GOT3 (cell line): ENCODE measurements around the gene NAALADL2.

Experiments used
- DNase-seq: peaks from one replicate; lab custom pipeline; 2025; ENCODE audit warnings: mixed read lengths; lab: John Stamatoyannopoulos, UW

NAALADL2 gene

DNA sequence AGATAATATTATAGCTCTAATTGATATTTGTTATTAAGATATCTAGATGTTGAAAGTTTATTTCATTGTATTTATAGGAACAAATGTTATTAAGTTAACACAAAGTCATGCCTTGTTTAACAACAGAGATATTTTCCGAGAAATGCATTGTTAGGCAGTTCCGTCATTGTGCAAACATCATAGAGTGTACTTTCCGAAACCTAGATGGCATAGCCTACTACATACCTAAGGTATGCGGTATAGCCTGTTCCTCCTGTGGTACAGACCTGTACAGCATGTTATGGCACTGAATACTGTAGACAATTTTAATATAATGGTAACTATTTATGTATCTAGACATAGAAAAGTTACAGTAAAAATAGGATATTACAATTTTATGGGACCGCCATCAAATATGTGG is 114.3 kb downstream of the NAALADL2 start:
- no peak for DNase-seq

DNA sequence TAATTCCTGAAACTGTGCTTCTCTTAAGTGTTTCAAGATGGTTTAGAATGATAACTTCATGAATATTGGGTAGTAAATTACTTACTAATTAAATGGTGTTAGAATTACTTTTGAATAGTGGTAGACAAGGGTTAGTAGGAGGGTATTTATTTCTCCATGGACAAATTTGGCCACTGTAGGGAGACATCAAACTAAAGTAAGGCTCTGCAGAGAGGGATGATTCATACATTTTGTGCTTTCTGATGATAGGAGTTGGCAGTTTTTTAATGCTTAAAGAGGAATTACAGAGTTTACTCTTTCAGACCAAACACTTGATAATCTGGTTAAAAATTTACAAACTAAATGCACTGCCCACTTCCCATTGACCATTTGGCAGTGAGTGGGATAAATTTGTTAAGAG is 127.6 kb downstream of the NAALADL2 start:
- DNase-seq, result no peak

DNA sequence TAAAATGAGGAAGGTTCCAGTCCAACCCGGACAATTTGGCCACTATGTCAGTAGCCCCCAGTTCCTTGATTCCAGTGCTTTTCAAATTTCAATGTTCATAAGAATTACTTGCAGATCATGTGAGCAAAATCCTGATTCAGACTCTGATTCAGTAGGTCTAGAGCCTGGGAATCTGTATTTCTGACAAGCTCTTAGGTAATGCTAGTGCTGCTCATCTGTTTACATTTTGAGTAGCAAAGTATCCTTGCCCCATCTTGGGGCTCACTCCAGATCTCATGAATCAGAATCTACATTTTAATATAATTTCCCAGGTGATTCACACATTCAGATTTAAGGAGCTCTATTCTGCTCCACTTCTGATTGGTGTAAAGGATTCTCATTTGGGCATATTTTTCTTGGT is 142.0 kb downstream of the NAALADL2 start:
- DNase-seq, result no peak

DNA sequence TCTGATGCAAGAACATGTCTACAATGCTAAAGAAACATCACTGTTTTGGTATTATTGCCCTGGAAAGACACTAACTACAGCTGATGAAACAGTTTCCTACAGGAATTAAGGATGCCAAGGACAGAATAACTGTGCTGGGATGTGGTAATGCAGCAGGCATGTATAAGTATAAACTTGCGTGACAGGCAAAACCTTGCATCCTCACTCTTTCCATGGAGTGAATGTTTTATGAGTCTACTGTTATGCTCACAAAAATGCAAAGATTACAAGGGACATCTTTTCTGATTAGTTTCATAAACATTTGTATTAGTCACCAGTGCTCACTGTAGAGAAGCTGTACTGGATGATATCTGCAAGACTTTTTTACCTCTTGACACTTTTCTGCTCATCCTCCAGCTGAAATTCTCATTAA is 143.6 kb downstream of the NAALADL2 start:
- no peak for DNase-seq

DNA sequence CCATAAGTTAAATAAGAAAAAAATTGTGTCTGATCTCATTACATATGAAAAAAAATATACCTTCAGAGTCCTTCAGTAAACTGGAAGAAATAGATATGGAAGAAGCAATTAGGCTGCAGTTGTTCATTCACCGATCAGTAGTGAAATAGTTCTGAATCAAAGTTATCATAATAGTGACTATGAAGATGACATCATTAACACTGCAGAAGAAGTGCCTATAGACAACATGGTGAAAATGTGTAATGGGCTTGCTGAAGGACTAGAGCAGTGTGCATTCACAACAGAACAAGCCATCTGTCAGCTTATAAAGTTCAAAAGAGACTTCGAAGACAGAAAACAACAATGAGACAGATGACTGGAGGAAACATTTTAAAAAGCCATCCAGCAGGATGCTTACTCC is 144.5 kb downstream of the NAALADL2 start:
- no peak for DNase-seq

DNA sequence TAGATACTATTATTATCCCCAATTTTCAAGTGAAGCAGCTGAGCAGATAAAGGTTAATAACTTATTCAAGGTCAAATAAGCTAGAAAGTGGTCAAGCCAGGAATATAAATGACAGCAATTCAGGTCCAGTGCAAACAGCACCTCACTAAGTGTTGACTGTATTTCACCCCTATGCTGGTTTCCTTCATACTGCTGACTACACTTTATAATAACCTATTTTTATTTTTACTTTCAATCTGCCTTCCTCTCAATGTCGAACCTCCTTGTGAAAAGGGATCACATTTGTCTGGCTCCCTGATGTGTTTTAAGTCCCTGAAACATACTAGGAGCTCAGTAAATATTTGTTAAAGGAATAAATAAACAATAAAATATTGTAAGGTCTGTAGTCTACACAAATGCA is 146.1 kb downstream of the NAALADL2 start:
- DNase-seq, result no peak

DNA sequence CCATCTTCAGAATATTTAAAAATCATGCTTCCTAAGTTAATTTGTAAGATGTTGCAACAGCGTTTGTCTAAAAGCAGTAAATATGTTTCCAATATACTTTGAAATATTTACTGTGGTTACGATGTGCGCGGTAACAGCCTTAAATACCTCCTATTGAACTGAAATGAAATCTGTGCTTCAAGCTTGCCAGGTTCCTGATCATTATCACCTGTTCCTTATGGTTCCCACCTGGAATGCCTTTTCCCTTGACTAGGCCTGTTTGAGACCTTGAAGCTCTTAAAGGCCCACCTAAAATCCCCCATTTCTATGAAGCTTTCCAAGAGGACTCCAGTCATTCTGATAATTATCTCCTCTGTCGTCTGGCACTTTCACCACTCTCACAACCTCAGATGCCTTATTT is 146.7 kb downstream of the NAALADL2 start:
- no peak for DNase-seq

DNA sequence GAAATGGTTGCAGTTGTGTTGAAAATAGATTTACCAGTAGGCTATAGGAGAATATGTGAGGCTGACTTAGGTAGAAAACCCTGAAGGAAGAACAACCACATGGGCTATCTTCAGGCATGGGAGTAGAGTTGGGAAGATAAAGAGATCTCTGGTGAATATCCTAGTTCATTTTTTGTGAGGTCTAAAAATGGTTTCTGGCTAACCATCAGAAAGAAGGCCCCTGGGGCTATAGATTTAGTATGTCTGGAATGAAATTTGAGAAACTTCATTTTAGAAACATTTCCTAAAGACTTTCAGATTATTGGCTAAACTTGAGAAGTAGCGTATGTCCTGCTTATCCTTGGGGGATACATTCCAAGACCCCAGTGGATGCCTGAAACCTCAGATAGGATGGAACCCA is 148.2 kb downstream of the NAALADL2 start:
- no peak for DNase-seq

DNA sequence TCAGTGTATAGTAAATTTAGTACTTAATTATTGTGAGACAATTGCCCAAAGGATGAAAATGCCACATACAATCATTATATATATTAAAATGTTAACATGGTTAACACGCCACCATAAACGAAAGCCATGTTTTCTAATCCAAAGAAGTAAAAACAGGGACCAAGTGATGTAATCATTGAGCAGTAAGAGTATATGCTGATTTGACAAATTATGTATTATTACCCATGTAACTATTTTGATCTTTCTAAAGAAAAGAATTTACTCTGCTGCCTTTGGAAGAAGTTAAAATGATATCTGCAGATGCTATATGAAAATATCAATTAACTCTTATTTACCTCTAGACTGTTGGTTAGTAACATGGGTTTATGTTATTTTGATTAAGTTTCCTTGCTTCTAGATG is 150.2 kb downstream of the NAALADL2 start:
- no peak for DNase-seq

DNA sequence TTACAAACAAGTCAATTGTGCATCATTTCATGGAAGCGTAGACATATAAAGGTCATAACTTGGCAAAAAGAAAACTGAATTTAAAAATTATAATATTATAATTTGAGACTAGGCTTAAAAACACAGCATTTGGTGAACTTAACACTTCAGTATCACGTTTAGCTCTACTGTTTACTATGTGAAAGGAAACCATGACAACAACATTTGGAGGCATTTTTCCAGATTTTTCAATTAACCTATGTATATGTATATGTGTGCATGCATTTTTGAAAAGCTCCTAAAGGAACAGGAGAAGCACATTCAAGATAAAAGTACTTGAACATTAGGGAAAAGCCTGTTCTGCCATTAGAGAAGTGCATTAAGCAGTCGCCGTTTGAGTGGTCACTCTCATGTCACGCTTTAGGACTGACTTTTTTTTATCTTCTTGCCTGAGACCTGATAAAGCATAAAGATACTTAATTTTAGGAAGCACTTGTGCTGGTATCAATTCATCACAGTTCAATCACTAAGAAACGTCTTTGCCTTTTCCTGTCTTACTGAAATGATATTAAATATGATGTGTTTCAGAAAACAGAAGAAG is 156.0 kb downstream of the NAALADL2 start:
- no peak for DNase-seq

DNA sequence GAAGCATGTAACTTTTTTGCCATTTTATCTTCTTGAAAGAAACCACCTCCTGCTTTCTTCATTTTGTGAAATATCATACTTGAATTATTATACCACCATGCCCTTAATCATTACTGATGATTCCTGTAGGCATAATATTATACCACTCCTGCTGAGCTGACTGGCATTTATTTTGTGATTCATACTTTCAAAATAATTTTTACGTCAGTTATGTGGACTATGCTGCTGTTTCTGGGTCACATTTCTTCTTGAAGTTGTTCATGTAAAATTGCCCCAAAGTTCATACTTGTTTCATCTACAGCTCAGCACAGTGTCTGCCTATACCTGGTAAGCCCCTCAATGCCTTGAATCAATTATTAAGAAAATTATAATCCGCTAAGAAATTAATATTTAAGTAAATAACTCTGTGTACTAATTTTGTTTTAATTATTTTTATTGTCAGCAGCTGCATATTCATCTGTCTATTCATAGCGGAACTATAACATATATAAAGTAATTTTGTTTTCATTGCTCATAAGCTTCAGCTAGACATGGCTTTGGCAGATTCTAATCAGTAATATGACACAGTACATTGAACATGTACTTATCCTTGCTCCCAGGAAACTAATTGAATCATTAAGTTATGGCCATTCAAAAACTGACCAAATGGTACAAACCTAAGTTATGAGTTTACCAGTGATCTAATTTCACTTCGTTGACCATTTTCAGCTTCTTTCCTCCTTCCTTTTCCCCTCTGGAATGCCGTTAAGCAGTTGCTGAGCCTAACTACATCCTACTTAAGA is 160.0 kb downstream of the NAALADL2 start:
- no peak for DNase-seq

DNA sequence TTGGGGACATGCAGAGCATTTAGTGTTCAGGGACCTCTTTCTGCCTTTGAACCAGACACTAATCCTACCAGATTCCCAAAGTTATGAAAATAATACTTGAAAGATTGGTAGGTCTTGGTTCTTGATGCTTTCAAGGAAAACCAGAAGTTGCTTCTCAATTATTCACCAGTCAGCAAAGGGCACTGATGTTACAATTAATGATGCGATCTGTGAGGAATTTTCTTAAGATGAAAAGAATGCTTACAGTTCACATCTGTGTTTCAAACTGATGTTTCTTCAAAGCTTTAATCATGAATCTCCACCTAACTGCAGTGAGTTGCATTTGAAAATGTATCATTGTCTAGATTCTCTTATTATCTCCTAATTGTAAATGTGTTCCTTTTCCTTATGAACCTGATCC is 161.0 kb downstream of the NAALADL2 start:
- no peak for DNase-seq

DNA sequence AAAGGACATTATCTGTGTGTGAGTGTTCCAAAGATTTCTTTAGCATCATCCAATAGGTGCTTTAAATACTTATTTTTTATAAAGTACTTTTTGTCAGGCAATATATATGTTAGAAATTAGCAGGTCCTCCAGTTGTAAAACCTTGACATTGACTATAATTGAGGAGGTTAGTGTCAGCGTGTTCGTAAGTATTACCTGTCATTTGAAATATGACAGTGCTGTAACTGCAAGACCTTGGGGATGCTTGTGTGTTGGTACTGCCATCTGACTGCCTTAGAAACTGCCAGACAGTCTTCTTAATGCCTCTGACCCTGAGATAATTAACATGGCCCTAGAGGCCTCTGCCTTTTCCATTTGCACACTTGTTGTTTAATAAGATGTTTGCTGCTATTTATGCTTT is 170.7 kb downstream of the NAALADL2 start:
- no peak for DNase-seq

DNA sequence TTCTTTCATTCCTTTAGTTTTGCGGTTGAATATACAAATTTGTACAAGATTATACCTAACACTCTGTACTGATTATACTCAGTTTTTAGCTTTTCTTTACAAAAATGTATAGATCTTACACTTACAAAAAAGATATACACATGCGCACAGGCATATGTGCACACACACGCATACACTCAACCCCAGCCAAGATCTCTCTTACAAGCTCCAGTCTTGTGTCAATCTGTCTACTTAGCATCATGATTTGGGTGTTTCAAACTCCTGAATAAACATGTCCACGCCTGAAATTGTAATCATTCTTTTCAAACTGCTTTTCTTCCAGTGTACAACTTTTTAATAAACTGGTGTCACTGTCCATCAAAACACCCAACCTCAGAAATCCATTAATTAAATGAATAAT is 180.7 kb downstream of the NAALADL2 start:
- no peak for DNase-seq

DNA sequence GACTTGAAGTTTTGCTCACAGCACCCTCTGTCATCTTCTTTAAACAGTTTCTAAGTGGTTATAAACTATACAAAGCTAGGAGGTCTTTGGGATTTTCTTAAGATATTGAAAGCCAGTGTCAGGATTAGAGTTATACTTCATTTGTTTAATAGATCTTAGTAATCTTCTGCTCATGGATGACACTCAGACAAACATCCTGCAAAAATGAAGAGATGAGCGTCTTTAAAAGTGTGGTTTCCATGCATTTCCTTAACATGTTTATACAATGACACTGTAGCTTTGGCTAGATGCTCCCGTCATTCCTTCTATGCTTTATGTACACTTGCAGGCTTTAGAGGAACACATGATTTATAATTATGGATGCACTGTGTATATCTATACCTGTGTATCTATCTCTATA is 182.2 kb downstream of the NAALADL2 start:
- DNase-seq, result no peak

DNA sequence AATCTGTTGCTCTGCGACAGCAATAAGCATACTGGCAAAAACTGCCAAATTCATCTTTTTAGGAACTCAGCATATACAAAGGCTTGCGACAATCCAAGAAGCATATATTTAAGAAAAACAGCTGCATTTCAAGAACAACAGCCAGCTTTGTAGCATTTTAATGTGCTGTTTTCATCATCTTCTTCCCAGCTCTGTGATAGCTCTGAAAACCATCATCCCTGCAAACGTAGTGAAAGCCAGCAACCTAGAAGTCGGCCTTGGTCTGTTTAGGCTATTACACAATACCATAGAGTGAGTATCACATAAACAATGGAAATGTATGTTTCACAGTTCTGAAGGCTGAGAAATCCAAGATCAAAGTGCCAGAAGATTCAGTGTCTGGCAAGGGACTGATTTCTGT is 187.5 kb downstream of the NAALADL2 start:
- DNase-seq, result no peak

DNA sequence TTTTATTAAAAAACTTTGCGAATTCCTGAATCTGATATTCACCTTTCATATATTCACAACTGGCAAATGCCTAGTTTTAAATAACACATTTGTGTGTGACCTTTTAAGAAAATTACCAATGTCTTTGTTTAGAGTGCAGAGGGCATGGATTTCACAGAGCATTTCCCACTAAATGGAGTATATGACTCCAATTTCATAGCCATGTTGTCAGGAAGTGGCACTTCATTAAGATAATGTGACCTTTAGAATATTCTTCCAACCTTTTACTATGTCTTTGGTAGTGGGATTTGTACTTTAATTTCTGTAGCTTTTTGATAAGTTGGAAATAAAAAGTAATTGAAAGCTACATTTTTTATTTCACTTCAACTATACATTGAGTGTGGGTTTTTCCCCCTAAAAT is 188.7 kb downstream of the NAALADL2 start:
- no peak for DNase-seq

DNA sequence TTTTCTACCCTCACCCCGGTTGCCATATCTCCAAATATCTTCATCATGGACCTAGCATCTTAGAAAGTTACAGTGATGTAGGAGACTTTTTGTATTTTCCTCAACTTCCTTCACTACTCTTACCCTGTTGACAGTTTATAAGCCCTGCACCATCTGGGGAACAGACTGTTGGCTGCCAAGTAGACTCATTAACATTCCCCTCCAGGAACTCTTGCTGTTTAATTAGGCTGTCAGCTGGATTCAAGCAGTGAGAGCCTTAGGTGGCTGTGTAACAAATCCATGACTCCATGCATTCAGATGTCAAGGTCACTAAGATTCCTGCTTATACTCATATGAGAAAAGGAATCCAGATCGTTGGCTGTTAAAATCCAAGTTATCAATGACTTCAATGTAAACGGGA is 198.3 kb downstream of the NAALADL2 start:
- DNase-seq, result no peak

DNA sequence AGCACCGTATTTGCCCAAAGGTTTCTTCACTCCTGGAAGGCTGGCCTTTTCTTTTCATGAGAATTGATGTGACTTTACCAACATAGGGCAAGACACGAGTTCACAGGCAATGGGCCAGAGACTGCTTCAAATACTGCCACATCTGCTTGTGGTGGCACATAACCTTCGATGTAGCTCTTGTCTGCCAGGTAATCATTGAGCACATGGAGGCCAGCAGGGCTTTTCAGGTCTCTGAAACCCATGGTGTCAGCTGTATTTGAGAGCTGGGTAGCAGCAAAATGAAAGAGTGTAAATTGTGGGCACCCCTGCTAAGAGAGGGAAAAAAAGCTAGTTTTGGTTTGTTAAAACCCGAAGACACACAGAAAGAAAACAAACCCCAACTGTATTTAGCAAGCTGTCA is 200.7 kb downstream of the NAALADL2 start:
- DNase-seq, result no peak

DNA sequence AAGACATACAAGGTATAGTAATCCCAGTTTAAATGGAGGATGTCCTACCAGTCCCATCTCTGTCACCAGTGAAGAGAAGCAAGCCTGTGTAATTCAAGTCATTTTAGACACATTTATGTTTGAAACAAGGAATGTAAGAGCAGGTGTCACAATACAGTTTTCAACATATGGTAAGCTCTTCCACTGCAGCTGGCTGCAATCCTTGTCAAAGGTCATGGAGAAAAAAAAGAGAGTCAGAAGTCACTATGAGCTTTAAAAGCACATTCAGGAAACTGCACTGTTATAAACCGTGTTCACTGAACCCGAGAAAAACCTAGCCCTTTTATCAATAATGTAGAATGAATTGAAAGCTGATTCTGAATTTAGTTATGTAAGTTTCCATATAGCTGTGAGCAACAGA is 206.4 kb downstream of the NAALADL2 start:
- DNase-seq, result no peak

DNA sequence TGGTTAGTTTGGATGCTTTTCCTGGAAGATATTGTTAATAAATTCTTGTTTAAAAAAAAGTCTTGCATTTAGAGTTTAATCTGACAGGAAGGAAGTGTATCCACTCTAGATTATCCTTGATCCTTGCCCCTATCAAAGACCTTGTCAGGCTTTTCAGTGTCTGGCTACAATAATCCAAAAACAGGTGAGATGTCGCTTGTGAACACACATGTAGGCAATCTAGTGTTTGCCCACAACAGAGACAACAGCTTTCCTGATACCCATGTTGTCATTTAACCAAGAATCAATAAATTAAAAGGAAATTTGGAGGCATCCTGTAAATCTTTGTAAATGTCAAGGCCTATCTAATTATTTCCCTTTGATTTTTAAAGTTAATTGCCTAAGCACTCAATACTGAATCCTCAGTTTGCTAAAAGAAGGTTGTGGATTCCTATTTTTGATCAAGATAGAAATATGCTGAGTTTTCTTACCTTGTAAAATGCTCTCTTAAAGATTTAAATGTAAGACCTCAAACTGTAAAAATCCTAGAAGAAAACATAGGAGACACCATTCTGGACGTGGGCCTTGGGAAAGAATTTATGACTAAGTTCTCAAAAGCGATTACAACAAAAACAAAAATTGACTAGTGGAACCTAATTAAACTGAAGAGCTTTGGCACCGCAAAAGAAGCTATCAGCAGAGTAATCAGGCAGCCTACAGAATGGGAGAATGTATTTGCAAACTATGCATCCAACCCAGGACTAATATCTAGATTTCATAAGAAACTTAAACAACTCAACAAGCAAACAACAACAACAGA is 207.7 kb downstream of the NAALADL2 start:
- no peak for DNase-seq

DNA sequence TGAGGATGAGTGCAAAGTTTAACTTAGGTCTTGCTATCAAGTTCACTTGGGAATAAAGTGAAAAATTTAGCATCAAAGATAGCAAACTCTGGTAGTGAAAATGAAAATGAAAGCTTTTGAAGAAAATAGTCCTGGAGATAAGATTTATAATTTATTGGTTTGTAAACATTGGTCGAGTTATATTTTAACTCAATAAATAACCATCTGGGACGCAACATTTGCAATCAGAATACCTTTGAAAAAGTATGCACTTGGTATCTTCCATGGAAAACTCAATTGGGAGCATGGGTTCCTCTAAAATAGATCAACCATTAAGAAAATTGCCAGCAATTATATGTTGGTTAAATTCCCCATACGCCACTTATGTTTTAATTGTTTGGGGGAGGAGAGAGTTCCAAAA is 209.5 kb downstream of the NAALADL2 start:
- DNase-seq, result no peak

DNA sequence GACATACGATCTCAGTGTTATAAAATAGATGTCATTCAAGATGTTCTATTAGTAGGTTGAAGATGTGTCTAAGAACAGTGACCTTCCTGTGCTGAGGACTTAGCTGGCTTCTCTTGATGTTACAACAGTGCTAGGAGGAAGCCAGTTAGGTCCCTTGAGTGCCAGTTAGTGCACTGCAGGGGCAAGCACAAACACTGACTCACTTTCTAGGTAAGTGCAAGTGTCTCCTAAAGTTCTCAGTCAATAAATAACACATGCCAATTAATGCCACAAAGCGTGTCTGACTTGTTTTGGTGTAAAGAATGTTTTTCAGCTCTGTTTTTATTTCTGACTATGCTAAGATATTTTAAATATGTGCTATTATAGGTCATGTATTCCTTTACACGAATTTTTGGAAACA is 211.8 kb downstream of the NAALADL2 start:
- no peak for DNase-seq
